Endodermal cell (in vitro differentiated cells): Measurements from ENCODE around the gene PCSK4. TPM values are rescaled to one million over a fixed set of nuclear protein-coding genes. Genes with fewer than 3 reads are reported as not detected.

ENCODE experiments used
- DNase-seq: peaks from one replicate; pipeline ENCODE4 v3.0.0-alpha.2; 2017
- H3K27ac ChIP-seq: 2 replicates; pipeline ENCODE4 v1.5.1; 2013; ENCODE audit warnings: mild to moderate bottlenecking, low read depth, low read length, moderate library complexity
- H3K27me3 ChIP-seq: 2 replicates; pipeline ENCODE4 v1.6.1; 2013; ENCODE audit warnings: mild to moderate bottlenecking, low read length, moderate library complexity; ENCODE audit not compliant: insufficient read depth, control insufficient read depth, poor library complexity, severe bottlenecking
- H3K36me3 ChIP-seq: 2 replicates; pipeline ENCODE4 v1.7.0; 2013; ENCODE audit warnings: mild to moderate bottlenecking, low read length, moderate library complexity; ENCODE audit not compliant: control insufficient read depth, insufficient read depth
- H3K4me1 ChIP-seq: one replicate; pipeline ENCODE4 v1.7.0; 2013; ENCODE audit warnings: low read length; ENCODE audit not compliant: control insufficient read depth, insufficient read depth
- H3K4me3 ChIP-seq: 2 replicates; pipeline ENCODE4 v1.5.1; 2013; ENCODE audit warnings: mild to moderate bottlenecking, low read length, moderate library complexity
- H3K9ac ChIP-seq: 2 replicates; pipeline ENCODE4 v1.6.1; 2013; ENCODE audit warnings: mild to moderate bottlenecking, low read length, moderate library complexity; ENCODE audit not compliant: poor library complexity, severe bottlenecking; ENCODE audit errors: extremely low read depth
- H3K9me3 ChIP-seq: 2 replicates; pipeline ENCODE4 v1.6.1; 2013; ENCODE audit warnings: mild to moderate bottlenecking, low read length, moderate library complexity; ENCODE audit not compliant: control insufficient read depth
- H3K27ac Mint-ChIP-seq: 2 replicates; pipeline ENCODE4 v1.8.0; 2020; ENCODE audit warnings: mixed read lengths
- H3K27me3 Mint-ChIP-seq: 2 replicates; pipeline ENCODE4 v1.8.0; 2021; ENCODE audit warnings: mild to moderate bottlenecking, mixed read lengths; ENCODE audit not compliant: insufficient read depth
- H3K36me3 Mint-ChIP-seq: 2 replicates; pipeline ENCODE4 v1.8.0; 2020; ENCODE audit warnings: low read depth, mixed read lengths
- H3K4me1 Mint-ChIP-seq: 2 replicates; pipeline ENCODE4 v1.8.0; 2020; ENCODE audit warnings: mixed read lengths
- H3K4me3 Mint-ChIP-seq: 2 replicates; pipeline ENCODE4 v1.8.0; 2020; ENCODE audit warnings: mild to moderate bottlenecking, moderate library complexity, mixed read lengths
- H3K9me3 Mint-ChIP-seq: 2 replicates; pipeline ENCODE4 v1.8.0; 2020; ENCODE audit warnings: mild to moderate bottlenecking, mixed read lengths
- WGBS, 2 experiments: methylation state at CpG; one replicate each; pipeline versions ENCODE4 v1.1.5 to v1.1.7; 2013; ENCODE audit warnings: missing lambda C conversion rate in 2 of 2, mixed read lengths in 1 of 2; ENCODE audit not compliant: insufficient coverage in 1 of 2, insufficient read length in 1 of 2; 5-methylcytosine and 5-hydroxymethylcytosine counted together
- total RNA-seq, 2 donors: library from RNA; stranded (reverse); fragmentation: NEBNext Ultra II Directional in 1 of 2; extraction: Animal tissue kit (Norgen Biotek cat#: 25700) in 1 of 2; gene quantifications; 2 replicates in 1 of 2; 3 replicates in 1 of 2; pipeline ENCODE4 v1.2.1, GENCODE V29; 2021
- TF ChIP-seq, protein P1 (sequence below): fragments of 200-600 bp; sonication (generic); conservative IDR thresholded peaks from 2 replicates; pipeline ENCODE4 v1.5.0; 2021; ENCODE audit warnings: antibody characterized with exemption, mild to moderate bottlenecking

PCSK4 gene
- total RNA-seq, 2 donors from 2014 or later: 25.2 to 31.6 TPM

DNA sequence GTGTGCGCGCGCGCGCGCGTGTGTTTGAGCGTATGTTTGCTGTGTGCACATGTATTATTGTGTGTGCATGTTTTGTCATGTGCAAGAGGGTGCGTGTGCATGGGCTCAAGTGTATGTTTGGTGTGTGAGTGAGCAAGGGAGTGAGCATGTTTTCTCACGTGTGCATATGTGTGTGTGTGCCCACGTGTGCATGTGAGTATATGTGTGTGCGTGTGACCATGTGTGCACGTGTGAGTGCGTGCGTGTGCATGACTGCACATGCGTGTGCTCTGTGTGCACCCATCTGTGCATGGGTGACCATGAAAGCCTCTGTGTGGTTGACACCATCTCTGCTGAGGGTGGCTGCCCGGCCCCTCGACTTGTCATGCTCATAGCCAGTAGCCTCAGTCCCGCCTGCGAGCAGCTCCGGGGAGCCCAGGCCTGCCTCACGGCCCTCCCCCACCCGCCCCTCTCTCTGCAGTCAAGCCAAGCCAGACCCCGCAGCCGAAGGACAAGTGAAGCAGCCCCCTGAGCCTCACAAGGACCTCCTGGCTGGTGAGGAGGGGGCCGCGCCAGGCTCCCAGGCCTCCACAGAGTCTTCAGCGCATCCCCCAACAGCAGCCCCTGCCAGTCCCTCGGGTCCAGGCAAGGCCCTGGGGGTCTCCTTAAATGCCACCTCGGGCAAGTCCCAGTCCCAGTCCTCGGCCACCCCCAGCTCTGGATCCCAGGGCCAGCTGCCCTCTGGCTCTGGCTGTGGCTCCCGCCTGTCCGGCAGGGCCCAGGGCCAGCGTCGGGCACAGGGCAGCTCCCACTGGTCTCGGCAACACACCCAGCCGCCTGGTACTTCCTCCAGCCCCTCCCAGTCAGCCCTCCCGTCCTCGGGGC lies 6.8 kb upstream of the PCSK4 start:
- Mint-ChIP-seq H3K4me3 (no peak overlapping the region), H3K27me3 (peaks cover 34% of the 10 kb centered on the region), H3K9me3 (peaks cover 19% of the 10 kb centered on the region), H3K27ac (no peak overlapping the region), H3K36me3 (peaks cover 2% of the 10 kb centered on the region), H3K4me1 (peaks cover 3% of the 10 kb centered on the region)
- Histone ChIP-seq H3K4me1 (no peaks in the 10 kb centered on the region), H3K27me3 (peaks cover 8% of the 10 kb centered on the region), H3K4me3 (no peak overlapping the region), H3K36me3 (no peaks in the 10 kb centered on the region), H3K9me3 (peaks cover 8% of the 10 kb centered on the region), H3K9ac (no peak overlapping the region), H3K27ac (no peak overlapping the region)
- DNase-seq: no peak
- TF ChIP-seq, protein P1, sequence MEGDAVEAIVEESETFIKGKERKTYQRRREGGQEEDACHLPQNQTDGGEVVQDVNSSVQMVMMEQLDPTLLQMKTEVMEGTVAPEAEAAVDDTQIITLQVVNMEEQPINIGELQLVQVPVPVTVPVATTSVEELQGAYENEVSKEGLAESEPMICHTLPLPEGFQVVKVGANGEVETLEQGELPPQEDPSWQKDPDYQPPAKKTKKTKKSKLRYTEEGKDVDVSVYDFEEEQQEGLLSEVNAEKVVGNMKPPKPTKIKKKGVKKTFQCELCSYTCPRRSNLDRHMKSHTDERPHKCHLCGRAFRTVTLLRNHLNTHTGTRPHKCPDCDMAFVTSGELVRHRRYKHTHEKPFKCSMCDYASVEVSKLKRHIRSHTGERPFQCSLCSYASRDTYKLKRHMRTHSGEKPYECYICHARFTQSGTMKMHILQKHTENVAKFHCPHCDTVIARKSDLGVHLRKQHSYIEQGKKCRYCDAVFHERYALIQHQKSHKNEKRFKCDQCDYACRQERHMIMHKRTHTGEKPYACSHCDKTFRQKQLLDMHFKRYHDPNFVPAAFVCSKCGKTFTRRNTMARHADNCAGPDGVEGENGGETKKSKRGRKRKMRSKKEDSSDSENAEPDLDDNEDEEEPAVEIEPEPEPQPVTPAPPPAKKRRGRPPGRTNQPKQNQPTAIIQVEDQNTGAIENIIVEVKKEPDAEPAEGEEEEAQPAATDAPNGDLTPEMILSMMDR: no peak
- 89 to 95% methylated on average over 24 to 39 of the region's 39 CpGs for WGBS, 2 experiments

DNA sequence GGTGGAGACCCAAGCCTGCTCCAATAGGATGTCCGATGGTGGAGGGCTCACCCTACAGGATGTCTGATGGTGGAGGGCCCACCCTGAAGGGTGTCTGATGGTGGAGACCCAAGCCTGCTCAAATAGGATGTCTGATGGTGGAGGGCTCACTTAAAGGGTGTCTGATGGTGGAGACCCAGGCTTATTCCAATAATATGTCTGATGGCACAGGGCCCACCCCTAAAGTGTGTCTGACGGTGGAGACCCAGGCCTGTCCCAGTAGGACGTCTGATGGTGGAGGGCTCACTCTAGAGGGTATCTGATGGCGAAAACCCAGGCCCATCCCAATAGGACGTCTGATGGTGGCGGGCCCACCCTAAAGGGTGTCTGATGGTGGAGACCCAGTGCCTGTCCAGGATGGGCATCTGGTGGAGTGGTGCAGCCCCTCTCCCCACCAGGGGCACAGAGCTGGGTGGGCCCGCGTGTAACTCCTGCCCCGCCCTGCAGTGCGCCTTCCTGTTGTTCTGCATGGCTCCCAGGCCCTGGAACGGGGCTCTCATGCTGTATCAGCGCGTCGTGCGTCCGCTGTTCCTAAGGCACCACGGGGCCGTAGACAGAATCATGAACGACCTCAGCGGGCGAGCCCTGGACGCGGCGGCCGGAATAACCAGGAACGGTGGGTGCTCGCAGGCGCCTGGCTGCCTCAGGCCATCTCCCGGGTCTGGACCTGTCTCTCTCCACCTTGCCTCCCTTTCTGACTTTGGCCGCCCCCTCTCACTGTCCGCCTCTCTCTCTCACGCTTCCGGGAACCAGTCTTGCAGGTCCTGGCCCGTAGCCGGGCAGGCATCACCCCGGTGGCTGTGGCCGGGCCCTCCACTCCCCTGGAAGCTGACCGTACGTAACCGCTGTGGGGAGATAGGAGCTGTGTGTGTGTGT lies 5.9 kb upstream of the PCSK4 start:
- H3K27me3 Mint-ChIP-seq: peaks cover 37% of the 10 kb centered on the region
- Histone ChIP-seq H3K27ac (no peak overlapping the region), H3K4me1 (no peaks in the 10 kb centered on the region), H3K36me3 (no peaks in the 10 kb centered on the region), H3K27me3 (peaks cover 16% of the 10 kb centered on the region), H3K4me3 (no peak overlapping the region), H3K9me3 (peaks cover 8% of the 10 kb centered on the region), H3K9ac (no peak overlapping the region)
- no peak overlapping the region for H3K4me3 Mint-ChIP-seq
- no peak overlapping the region for H3K27ac Mint-ChIP-seq
- WGBS, 2 experiments: 93% methylated on average over 27 to 40 of the region's 40 CpGs
- H3K4me1 Mint-ChIP-seq: peaks cover 7% of the 10 kb centered on the region
- no peak for DNase-seq
- TF ChIP-seq, protein P1: no peak
- H3K36me3 Mint-ChIP-seq: peaks cover 2% of the 10 kb centered on the region
- H3K9me3 Mint-ChIP-seq: peaks cover 16% of the 10 kb centered on the region

DNA sequence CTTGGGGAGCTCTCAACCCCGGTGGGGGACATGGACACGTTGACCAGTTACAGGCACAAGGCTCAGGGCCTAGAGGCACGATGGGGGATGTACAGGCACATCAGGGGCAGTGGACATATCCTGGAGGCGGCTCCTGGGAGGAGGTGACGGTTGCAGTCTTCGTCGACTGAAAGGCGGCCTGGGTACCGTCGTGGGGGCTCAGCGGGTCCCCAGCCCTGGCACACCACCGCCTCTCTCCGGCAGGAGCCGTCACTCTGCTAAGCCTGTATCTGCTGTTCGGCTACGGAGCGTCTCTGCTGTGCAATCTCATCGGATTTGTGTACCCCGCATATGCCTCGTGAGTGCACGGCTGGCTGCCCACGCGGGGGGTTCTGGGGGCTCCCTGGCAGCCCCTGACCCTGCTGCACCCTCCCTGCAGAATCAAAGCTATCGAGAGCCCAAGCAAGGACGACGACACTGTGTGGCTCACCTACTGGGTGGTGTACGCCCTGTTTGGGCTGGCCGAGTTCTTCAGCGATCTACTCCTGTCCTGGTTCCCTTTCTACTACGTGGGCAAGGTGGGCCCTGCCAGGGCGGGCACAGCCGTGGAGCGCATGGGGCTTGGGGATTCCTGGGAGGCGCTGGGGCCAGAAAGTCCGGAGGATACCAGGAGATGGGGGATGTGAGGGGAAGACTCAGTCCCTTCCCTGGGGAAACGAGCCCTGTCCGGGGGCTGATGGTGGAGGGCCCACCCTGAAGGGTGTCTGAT lies 5.1 kb upstream of the PCSK4 start:
- no peak overlapping the region for H3K27ac Mint-ChIP-seq
- Histone ChIP-seq H3K9me3 (peaks cover 5% of the 10 kb centered on the region), H3K4me1 (no peaks in the 10 kb centered on the region), H3K27me3 (peaks cover 16% of the 10 kb centered on the region), H3K9ac (no peak overlapping the region), H3K27ac (no peak overlapping the region), H3K36me3 (no peaks in the 10 kb centered on the region), H3K4me3 (no peak overlapping the region)
- peaks cover 35% of the 10 kb centered on the region for H3K27me3 Mint-ChIP-seq
- H3K36me3 Mint-ChIP-seq: peaks cover 2% of the 10 kb centered on the region
- 87 to 90% methylated on average over 23 to 37 of the region's 37 CpGs for WGBS, 2 experiments
- no peak overlapping the region for H3K4me3 Mint-ChIP-seq
- no peak for DNase-seq
- TF ChIP-seq, protein P1: no peak
- peaks cover 9% of the 10 kb centered on the region for H3K9me3 Mint-ChIP-seq
- H3K4me1 Mint-ChIP-seq: peaks cover 7% of the 10 kb centered on the region
